MG63 (cell line): ENCODE results near the gene LILRA5. TPM values are rescaled to one million over a fixed set of nuclear protein-coding genes. Genes with fewer than 3 reads are reported as not detected.
"Not testable (repeated sequence)": the region's sequence is repeated elsewhere in the genome, so short reads cannot be mapped to it uniquely, and the experiment has no call there.

Experiments used
- DNase-seq: peaks from one replicate; pipeline ENCODE4 v3.0.0-alpha.2; 2020
- H3K27me3 ChIP-seq: fragments of 250-450 bp; sonication (Bioruptor Pico); 2 replicates; pipeline ENCODE4 v1.5.1; 2020; ENCODE audit warnings: mild to moderate bottlenecking, moderate library complexity
- H3K36me3 ChIP-seq: fragments of 250-450 bp; sonication (Bioruptor Pico); 2 replicates; pipeline ENCODE4 v1.5.1; 2020; ENCODE audit warnings: mild to moderate bottlenecking, moderate library complexity
- H3K4me3 ChIP-seq: fragments of 250-450 bp; sonication (Bioruptor Pico); 2 replicates; pipeline ENCODE4 v1.5.1; 2020; ENCODE audit warnings: mild to moderate bottlenecking, moderate library complexity
- H3K9me3 ChIP-seq: fragments of 250-450 bp; sonication (Bioruptor Pico); 2 replicates; pipeline ENCODE4 v1.5.1; 2020; ENCODE audit warnings: mild to moderate bottlenecking, moderate library complexity
- total RNA-seq: library from RNA; depleted of rRNA; stranded (reverse); fragments of >200 nt; shearing (Covaris generic); gene quantifications from 2 replicates; pipeline ENCODE4 v1.2.3, GENCODE V29; 2014; ENCODE audit warnings: low replicate concordance

LILRA5 gene
- total RNA-seq, 1 experiment from 2014 or later, result not detected

DNA sequence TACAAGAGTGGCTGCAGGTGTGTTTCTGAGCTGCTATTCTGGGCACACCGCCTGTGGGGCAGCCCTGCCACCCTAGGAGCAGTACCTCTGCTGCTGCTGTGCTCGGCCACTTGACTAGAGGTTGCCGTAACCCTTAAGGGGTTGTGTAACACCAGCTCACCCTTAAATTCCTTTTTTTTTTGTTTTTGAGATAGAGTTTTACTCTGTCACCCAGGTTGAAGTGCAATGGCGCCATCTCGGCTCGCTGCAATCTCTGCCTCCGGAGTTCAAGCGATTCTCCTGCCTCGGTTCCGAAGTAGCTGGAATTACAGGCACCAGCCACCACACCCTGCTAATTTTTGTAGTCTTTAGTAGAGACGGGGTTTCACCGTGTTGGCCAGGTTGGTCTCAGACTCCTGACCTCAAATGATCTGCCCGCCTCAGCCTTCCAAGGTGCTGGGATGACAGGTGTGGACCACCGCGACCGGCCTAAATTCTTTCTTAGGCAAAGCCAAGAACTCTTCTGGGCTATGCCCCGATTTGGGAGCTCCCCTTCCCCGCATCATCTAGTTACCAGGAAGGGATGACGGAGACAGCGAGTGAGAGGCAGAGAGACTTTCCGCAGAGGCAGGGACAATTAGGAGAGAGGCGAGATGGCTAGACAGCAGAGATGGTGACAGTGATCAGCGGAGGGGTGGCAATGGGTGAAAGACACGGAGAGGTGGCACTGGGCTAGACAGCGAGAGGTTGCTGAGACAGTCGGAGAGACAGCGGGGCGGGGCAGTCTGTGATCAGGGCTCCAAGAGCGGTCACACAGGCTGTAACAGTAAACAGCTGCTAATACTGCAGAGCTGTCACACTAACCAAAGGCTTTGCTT is 4.4 kb upstream of the LILRA5 start:
- peaks cover 36% of the 10 kb centered on the region for H3K27me3 ChIP-seq
- H3K4me3 ChIP-seq, result no peak overlapping the region
- peaks cover 8% of the 10 kb centered on the region for H3K9me3 ChIP-seq
- H3K36me3 ChIP-seq, result no peaks in the 10 kb centered on the region
- DNase-seq, result no peak

DNA sequence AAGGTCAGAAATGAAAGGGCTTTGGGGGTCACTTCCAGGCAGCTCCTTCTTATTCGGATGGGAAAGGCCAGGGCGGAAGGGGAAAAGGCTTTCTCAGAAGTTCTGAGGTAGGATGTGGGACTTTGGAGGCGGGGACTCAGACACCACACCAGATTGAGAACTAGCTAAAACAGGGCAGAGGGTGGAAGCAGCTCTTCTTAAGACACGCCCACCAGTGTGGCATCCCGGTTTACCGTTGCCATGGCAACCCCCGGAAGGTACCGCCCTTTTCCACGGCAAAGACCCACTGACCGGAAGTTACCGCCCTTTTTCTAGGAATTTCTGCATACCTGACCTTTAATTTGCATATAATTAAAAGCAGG is 3.8 kb upstream of the LILRA5 start:
- Histone ChIP-seq H3K36me3 (no peaks in the 10 kb centered on the region), H3K4me3 (no peak overlapping the region), H3K9me3 (peaks cover 4% of the 10 kb centered on the region; the same call in 1 of the 2 replicates), H3K27me3 (peaks cover 37% of the 10 kb centered on the region)
- no peak for DNase-seq

DNA sequence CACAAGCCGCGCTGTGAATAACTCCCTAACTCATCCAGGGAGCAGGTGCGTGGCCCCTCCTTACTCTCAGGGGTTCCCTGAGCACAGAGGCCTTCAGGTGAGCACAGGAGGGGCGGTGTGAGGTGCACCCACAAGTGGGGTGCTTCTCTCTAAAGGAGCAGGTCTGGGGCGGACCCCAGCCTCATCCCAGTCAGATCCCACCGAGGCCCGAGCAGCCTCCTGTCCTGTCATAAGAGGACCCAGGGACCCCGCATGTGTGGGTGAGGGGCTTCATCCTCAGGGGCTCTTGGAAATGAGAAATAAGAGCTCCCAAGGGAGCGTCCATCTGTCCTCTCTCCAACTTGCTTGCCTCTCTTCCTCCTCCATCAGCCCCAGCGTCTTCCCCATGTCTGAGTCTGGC is 3.0 kb upstream of the LILRA5 start:
- no peak for DNase-seq
- H3K27me3 ChIP-seq, result peaks cover 37% of the 10 kb centered on the region
- 0 out of 2 replicates have a peak, but pooled peaks cover under 1% of the 10 kb centered on the region for H3K9me3 ChIP-seq
- no peaks in the 10 kb centered on the region for H3K36me3 ChIP-seq
- H3K4me3 ChIP-seq, result no peak overlapping the region

DNA sequence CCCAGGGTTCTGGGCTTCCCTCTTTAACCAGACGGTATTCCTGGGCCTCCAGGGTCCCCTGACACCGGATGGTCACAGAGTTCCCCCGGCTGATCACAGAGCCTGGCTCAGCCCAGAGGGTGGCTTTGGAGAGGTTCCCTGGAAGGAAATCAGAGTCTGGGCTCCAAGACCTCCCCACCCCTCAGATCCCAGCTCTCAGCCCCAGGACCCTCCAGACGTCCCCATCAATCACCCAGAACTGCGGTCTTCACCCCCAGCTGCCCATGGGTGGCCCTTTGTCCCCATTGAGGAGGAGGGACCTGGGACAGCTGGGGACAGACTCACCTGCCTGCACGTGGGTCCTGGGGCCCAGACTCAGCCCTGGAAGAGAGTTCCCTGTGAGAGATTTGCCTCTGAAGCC is 955 bp downstream of the LILRA5 start:
- Histone ChIP-seq H3K4me3 (no peak overlapping the region), H3K9me3 (no peaks in the 10 kb centered on the region), H3K27me3 (peaks cover 34% of the 10 kb centered on the region), H3K36me3 (no peaks in the 10 kb centered on the region)
- no peak for DNase-seq

DNA sequence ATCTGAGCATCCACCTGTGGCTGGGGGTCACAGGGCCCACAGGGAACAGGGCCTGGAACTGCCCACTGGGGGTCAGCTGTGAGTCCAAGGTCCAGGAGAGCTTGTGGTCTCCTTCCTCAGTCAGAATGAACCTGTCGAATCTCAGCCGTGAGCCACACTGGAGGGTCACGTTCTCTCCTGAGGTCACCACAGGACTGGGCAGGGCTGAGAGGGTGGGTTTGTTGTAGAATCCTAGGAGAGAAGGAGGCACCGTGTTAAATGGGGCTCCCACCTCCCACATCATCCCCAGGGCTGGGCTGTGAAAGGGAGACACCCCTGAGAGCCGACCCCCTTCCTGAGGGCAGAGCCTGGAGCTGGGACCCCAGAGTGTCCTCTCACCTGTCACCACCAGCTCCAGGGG is 1.5 kb downstream of the LILRA5 start:
- H3K36me3 ChIP-seq, result no peaks in the 10 kb centered on the region
- H3K27me3 ChIP-seq, result peaks cover 33% of the 10 kb centered on the region
- H3K9me3 ChIP-seq, result no peaks in the 10 kb centered on the region
- no peak overlapping the region for H3K4me3 ChIP-seq
- DNase-seq, result no peak

DNA sequence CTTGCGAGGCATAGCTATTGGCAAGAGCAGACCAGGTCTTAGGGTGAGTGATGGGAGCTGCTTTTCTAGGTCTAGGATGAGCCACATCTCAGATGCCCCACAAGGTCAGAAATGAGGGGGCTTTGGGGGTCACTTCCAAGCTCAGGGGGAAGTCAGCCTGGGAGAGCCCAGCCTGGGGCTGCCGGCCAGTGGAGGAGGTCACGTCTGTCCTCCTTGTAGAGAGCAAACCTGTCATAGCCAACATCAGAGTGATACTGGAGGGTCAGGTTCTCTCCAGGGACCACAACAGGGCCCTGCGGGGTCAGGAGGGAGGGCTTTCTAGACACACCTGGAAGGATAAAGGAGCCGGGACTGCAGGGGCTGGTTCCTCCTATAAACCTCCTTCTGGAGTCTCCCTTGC is 2.4 kb downstream of the LILRA5 start:
- Histone ChIP-seq H3K36me3 (no peaks in the 10 kb centered on the region), H3K9me3 (no peaks in the 10 kb centered on the region), H3K27me3 (peaks cover 29% of the 10 kb centered on the region), H3K4me3 (no peak overlapping the region)
- no peak for DNase-seq

DNA sequence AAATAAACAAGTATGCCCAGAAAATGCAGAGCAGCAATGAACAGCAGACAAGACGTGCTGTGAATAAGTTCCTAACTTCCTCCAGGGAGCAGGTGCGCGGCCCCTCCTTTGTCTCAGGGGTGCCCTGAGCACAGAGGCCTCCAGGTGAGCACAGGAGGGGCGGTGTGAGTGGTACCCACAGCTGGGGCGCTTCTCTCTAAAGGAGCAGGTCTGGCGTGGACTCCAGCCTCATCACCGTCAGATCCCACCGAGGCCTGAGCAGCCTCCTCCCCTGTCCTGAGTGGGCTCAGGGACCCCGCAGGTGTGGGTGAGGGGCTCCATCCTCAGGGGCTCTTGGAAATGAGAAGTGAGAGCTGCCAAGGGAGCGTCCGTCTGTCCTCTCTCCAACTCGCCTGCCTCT is 3.2 kb downstream of the LILRA5 start:
- H3K27me3 ChIP-seq, result peaks cover 24% of the 10 kb centered on the region
- H3K4me3 ChIP-seq, result no peak overlapping the region
- DNase-seq, result no peak
- H3K9me3 ChIP-seq, result no peaks in the 10 kb centered on the region
- no peaks in the 10 kb centered on the region for H3K36me3 ChIP-seq

DNA sequence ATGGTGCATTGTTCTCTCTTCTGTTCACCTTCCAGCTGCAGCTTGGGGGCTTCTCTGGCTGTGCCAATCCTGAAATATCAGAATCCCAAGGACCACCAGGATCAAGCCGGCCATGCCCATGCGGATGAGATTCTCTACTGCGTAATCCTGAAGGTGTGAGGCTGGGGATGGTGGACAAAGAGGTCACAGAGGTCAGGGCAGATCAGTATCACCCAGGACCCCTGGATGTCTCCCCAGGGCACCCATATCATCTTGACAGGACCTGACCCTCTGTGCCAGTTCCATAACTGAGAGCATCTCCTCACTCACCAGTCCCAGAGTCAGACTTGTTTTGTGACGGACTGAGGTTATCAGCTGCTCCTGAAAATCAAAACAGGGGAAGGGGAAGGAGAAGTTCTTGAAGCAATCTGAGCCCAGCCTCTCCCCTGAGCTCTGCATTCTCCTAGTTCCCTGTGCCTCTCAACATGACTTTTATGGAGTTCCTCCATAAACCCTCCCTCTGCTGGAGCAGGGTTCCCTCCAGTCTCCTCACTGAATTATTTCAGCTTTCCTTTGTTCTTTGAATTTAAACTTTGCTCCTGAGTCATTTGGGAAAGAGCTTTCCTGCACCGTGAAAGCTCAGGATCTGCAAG is 5.5 kb downstream of the LILRA5 start:
- Histone ChIP-seq H3K27me3 (peaks cover 22% of the 10 kb centered on the region), H3K4me3 (no peak overlapping the region), H3K36me3 (no peaks in the 10 kb centered on the region), H3K9me3 (no peaks in the 10 kb centered on the region)
- DNase-seq, result no peak

DNA sequence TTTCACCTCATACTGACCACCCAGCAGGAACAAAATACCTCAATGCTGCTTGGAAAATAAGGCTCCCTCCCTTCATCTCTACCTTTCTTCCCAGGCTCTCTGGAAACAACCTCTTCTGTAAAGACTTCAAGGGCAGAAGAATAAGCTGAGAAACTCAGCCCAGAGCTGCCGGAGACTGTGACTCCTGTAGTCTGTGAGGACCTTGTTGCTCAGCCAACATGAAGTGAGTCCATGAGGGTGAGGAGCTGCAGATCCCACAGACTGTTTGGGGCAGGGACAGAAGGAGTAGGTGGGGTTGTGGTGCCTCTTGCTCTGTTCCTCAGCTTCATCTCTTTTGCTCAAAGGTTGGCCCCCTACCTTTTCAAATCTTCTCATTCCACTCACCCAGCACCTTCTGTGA is 7.8 kb downstream of the LILRA5 start:
- H3K9me3 ChIP-seq, result no peaks in the 10 kb centered on the region
- H3K4me3 ChIP-seq, result no peak overlapping the region
- H3K36me3 ChIP-seq, result no peaks in the 10 kb centered on the region
- DNase-seq, result no peak
- H3K27me3 ChIP-seq, result peaks cover 32% of the 10 kb centered on the region

DNA sequence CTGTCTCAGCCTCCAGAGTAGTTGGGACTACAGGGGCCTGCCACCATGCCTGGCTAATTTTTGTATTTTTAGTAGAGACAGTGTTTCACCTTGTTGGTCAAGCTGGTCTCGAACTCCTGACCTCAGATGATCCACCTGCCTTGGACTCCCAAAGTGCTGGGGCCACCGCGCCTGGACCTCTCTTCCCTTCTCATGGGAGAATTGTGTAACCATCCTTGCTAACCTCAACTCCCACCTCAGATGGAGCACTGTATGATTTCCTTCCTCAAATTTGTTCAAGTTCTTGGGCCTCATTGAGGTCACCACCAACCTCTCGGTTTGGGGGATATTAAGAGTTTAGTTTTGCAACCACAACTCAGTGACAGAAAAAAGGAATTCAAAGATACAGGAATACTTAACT is 10.7 kb downstream of the LILRA5 start:
- DNase-seq, result no peak
- no peaks in the 10 kb centered on the region for H3K36me3 ChIP-seq
- H3K4me3 ChIP-seq, result no peak overlapping the region
- H3K27me3 ChIP-seq, result peaks cover 44% of the 10 kb centered on the region
- no peaks in the 10 kb centered on the region for H3K9me3 ChIP-seq

DNA sequence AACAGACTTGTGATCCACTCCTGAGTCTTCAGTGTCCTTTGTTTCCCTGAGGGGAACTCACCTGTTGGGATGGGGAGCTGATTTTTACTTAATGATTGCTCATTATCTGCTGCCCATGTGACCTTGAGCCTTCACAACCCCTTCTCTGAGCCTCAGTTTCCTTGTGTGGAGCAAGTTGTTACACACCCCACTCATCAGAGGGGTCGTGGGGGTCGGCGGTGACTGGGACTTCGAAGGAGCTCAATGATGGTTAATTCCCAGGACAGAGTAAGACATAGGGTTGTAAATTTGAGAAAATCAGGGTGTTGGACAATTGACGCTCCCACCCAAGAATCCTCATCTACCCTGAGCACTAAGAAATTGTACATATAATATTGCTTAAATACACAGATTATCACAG is 13.5 kb downstream of the LILRA5 start:
- Histone ChIP-seq H3K4me3 (no peak overlapping the region), H3K27me3 (peaks cover 58% of the 10 kb centered on the region), H3K9me3 (no peaks in the 10 kb centered on the region), H3K36me3 (no peaks in the 10 kb centered on the region)
- DNase-seq, result no peak

DNA sequence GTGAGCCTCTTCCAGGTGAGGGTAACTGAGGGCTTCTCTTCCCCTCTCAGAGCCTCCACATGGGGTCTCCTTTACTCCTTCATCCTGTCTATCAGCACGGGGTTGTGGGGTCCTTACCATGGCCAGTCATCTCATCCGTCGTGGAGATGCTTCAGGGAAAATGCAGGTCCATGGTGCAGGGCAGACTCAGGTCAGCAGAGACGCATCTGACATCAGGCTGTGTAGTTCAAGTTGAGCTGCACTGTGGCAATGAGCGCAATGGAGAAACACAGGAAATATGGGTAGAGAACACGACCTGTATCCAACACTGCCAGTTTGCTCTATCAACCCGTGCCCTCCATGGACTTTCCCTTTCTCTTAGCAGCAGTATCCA is 13.9 kb downstream of the LILRA5 start:
- Histone ChIP-seq H3K4me3 (no peak overlapping the region), H3K36me3 (no peaks in the 10 kb centered on the region), H3K9me3 (no peaks in the 10 kb centered on the region), H3K27me3 (peaks cover 55% of the 10 kb centered on the region)
- DNase-seq, result no peak

DNA sequence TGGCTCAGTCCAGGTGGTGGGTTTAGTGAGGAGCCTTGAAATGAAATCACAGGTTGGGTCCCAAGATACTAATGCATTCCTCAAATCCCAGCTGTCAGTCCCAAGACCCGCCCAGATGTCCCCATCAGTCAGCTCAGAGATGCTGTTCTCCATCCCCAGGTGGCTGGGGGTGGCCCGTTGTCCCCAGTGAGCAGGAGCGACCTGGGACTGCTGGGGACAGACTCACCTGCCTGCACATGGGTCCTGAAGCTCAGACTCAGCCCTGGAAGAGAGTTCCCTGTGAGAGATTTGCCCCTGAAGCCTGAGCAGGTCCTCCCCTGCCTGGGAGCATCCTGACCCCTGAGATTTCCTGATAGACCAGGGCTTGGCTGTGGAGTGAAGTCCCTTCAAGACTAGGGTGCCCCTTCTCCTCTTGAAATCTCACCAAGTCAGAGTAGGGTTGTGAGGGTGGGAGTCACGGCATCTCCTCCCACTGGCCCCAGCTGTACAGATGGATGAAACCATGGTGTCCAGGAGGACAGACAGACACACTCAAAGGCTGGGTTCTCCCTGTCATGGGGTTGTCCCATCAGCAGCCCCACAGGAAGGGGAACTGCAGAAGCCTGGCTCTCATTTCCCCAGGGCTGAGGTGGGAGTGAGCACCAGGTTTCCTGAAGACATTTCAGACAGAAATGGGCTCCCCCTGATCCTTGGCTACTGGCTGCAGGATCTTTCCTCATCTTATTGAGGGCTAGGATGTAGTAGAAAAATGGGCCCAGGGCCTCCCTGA is 14.4 kb downstream of the LILRA5 start:
- peaks cover 51% of the 10 kb centered on the region for H3K27me3 ChIP-seq
- H3K36me3 ChIP-seq, result no peaks in the 10 kb centered on the region
- no peaks in the 10 kb centered on the region for H3K9me3 ChIP-seq
- DNase-seq, result no peak
- no peak overlapping the region for H3K4me3 ChIP-seq

DNA sequence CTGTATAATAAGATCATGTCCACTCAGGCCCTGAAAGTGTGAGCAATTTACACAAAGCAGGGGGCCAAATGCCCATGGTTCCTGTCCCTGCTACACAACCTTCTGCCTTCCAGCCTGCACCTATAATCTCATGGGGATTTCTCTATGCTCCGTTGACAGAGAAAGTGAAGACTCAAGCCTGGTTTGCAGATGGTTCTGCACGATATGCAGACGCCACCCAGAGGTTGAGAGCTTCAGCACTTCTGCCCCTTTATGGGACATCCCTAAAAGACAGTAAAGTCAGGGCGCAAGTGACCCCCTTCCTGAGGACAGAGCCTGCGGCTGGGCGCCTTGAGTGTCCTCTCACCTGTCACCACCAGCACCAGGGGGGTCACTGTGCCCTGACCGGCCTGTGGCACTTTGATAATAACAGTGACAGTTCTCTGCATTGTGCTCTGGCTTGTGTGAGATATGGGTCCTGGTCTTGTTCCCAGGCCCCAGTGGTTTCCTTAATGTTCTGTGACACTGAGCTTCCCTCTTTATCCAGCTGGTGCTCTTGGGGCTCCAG is 15.1 kb downstream of the LILRA5 start:
- Histone ChIP-seq H3K9me3 (no peaks in the 10 kb centered on the region), H3K4me3 (no peak overlapping the region), H3K36me3 (no peaks in the 10 kb centered on the region), H3K27me3 (peaks cover 47% of the 10 kb centered on the region)
- no peak for DNase-seq

DNA sequence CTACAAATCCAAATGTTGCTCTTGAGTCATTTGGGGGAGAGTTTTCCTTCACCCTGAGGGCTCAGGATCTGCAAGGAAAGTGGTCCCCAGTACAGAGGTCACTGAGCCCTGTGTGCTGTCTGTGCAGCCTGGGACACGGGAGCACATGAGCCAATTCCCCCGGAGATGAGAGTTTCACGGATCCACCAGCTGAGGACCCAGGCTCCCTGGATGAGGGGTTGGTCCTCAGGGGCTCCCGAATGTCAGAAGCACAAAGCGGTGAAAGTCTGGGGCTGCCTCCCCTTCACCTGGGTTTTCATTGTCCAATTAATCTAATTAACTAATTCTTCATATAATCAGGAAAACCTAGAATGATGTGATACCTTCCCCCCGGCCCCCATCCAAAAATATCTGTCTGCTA is 18.4 kb downstream of the LILRA5 start:
- DNase-seq, result no peak
- H3K4me3 ChIP-seq, result no peak overlapping the region
- H3K9me3 ChIP-seq, result no peaks in the 10 kb centered on the region
- no peaks in the 10 kb centered on the region for H3K36me3 ChIP-seq
- peaks cover 43% of the 10 kb centered on the region for H3K27me3 ChIP-seq

DNA sequence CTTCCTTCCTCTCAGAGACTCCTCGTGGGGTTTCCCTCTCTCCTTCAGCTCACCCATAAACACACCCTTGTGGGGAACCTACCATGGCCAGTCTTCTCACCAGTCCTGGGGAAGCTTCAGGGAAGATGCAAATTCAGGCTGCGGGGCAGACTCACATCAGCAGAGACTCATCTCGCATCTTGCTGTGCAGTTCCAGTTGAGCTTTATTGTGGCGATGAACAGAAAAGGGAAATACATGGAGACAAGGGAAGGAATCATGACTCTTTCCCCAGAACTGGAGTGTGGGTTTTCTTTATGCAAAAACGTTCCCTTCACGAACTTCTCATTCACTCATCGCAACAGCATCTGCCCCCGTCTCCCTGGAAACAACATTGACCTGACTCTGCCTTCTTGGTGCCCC is 23.8 kb downstream of the LILRA5 start:
- not testable (repeated sequence) for H3K36me3 ChIP-seq, H3K4me3 ChIP-seq, H3K9me3 ChIP-seq, DNase-seq
- peaks cover 22% of the 10 kb centered on the region for H3K27me3 ChIP-seq

DNA sequence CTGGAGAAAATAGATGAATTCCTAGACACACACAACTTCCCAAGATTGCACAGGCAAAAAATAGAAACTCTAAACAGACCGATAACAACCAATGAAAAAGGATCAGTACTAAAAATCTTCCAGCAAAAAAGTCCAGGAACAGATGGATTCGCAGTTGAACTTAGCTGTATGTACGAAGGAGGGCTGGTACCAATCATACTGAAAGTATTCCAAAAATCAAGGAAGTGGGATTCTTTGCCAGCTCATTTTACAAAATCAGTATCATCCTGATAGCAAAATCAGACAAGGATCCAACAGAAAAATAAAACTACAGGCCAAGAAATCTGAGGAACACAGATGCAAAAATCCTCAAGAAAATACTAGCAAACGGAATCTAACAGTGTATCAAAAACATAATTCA is 25.5 kb downstream of the LILRA5 start:
- no peaks in the 10 kb centered on the region for H3K36me3 ChIP-seq
- H3K27me3 ChIP-seq, result peaks cover 34% of the 10 kb centered on the region
- H3K4me3 ChIP-seq, result no peak overlapping the region
- H3K9me3 ChIP-seq, result no peaks in the 10 kb centered on the region
- DNase-seq, result no peak
